AG10803 (cell line): ENCODE results near the gene PIK3R3.

Experiments
- DNase-seq: peaks from one replicate; pipeline ENCODE4 v3.0.0; 2010; ENCODE audit warnings: low read depth
- H3K4me3 ChIP-seq: 2 replicates; pipeline ENCODE4 v1.5.1; 2011; ENCODE audit warnings: mild to moderate bottlenecking, low read length, control low read depth
- CTCF ChIP-seq: conservative IDR thresholded peaks from 2 replicates; pipeline ENCODE4 v1.5.1; 2011; ENCODE audit warnings: mild to moderate bottlenecking, low read length, control low read depth, inconsistent platforms

Gene PIK3R3

GRCh38 chr1:46001081-46001785, 131.2 kb downstream of the PIK3R3 start:
- TF ChIP-seq CTCF: no peak
- no peak for DNase-seq
- H3K4me3 ChIP-seq: no peak overlapping the region

- no peak overlapping the region for H3K4me3 ChIP-seq
- no peak for DNase-seq
- no peak for TF ChIP-seq CTCF
Observed at GRCh38 chr1:45999507-45999906, 132.9 kb downstream of the PIK3R3 start.

GRCh38 chr1:45998020-45998617, 134.3 kb downstream of the PIK3R3 start:
- H3K4me3 ChIP-seq: no peak overlapping the region
- no peak for TF ChIP-seq CTCF
- DNase-seq: no peak

GRCh38 chr1:45995298-45995697, 137.1 kb downstream of the PIK3R3 start:
- TF ChIP-seq CTCF: no peak
- no peak overlapping the region for H3K4me3 ChIP-seq

GRCh38 chr1:45994423-45994822, 138.0 kb downstream of the PIK3R3 start:
- TF ChIP-seq CTCF: no peak
- DNase-seq: no peak
- H3K4me3 ChIP-seq: no peak overlapping the region

More at GRCh38 chr1:45995298-45995697, 137.1 kb downstream of the PIK3R3 start:
- DNase-seq: peak; percentile 24
